ENCODE data around the gene TAC3. TPM values are rescaled to one million over a fixed set of nuclear protein-coding genes. Genes with fewer than 3 reads are reported as not detected.

Gene TAC3
- polyA plus RNA-seq, 1 experiment: not detected

DNA sequence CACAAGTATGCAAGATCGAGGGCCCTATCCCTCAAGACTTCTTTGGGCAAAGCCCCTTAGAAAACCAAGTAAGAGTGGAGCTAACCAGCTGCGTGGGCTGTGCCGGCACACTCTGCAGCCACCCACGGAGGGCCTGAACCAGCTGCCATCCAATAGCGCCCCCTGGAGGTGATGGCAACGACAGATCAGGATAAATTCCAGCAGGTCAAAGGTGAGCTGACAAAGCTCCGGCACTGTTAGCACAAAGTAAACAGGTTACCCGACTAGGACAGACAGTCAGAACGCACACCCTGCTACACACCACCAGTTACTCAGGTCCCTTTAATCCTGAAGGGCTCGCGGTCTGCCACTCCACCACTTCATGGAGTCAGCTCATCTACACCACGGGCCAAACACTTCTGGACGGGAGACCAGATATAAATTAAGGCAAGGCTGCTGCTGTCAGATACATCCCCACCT is 14.9 kb downstream of the TAC3 start:
- POLR2A ChIA-PET: no interaction called here
- CTCF ChIA-PET: interaction anchor here (0.6 to 11.4 kb wide), 24 partner anchors 10 to 365 kb away, joined by 3 to 220 read pairs (median 4); partner anchors contain the start of genes HSD17B6 and MYO1A
- Histone ChIP-seq H3K27me3 (ENCODE audit: control insufficient read depth, insufficient read depth, low read length) (no peaks in the 10 kb centered on the region), H3K4me3 (ENCODE audit: low read depth, low read length) (no peak overlapping the region), H3K36me3 (ENCODE audit: control insufficient read depth, insufficient read depth, low read length) (peaks cover 16% of the 10 kb centered on the region)
- no peak for DNase-seq (ENCODE audit: low read depth)
- TF ChIP-seq, protein P1, sequence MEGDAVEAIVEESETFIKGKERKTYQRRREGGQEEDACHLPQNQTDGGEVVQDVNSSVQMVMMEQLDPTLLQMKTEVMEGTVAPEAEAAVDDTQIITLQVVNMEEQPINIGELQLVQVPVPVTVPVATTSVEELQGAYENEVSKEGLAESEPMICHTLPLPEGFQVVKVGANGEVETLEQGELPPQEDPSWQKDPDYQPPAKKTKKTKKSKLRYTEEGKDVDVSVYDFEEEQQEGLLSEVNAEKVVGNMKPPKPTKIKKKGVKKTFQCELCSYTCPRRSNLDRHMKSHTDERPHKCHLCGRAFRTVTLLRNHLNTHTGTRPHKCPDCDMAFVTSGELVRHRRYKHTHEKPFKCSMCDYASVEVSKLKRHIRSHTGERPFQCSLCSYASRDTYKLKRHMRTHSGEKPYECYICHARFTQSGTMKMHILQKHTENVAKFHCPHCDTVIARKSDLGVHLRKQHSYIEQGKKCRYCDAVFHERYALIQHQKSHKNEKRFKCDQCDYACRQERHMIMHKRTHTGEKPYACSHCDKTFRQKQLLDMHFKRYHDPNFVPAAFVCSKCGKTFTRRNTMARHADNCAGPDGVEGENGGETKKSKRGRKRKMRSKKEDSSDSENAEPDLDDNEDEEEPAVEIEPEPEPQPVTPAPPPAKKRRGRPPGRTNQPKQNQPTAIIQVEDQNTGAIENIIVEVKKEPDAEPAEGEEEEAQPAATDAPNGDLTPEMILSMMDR (IDR thresholded peaks at IDR 0.05; ENCODE audit: insufficient read depth, low read depth, low read length): peak; percentile 79

DNA sequence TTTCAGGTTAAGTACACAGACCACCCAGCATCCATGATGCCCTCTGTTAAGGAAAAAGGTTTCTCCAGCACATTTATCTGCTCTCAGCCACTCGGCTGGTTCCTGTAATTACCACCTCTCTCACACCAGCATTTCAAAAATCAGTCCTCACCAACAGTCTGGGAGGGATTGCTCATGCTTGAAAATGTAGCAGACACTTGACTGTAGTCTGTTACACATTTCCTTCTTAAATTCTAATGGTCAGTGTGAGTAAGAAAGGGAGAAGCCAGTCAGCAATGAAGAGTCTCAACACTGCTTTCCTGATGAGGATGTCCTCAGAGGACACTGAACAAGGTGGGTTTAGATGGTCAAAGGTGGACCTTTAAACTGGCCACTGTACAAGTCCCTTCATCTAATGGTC is 15.9 kb downstream of the TAC3 start:
- POLR2A ChIA-PET: no interaction called here
- no peak for DNase-seq (ENCODE audit: low read depth)
- no peaks in the 10 kb centered on the region for H3K27me3 ChIP-seq (ENCODE audit: control insufficient read depth, insufficient read depth, low read length)
- TF ChIP-seq, protein P1 (IDR thresholded peaks at IDR 0.05; ENCODE audit: insufficient read depth, low read depth, low read length): no peak
- CTCF ChIA-PET: interaction anchor here (0.9 to 11.4 kb wide), 8 partner anchors 9 to 260 kb away, joined by 3 to 220 read pairs (median 4); partner anchors contain the start of gene HSD17B6
- no peak overlapping the region for H3K4me3 ChIP-seq (ENCODE audit: low read depth, low read length)
- H3K36me3 ChIP-seq (ENCODE audit: control insufficient read depth, insufficient read depth, low read length): peaks cover 16% of the 10 kb centered on the region

DNA sequence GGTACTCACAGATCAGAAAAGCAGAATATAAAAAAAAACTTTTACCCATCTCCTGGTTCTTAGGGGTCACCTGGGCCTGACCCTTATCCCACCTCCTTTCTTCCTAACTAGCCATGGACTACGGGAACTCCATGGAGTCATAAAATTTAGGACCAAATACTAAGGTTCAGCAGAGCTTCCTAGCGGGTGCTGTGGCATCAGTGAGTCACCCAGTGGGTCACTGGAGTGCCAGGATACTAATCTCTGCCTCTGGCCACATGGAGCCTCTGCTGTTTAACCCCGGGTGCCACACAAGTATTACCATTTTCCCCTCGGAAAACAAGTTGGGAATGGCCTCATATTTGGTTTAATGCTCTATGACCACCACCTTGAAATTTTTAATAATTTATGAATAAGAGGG is 16.9 kb downstream of the TAC3 start:
- H3K36me3 ChIP-seq (ENCODE audit: control insufficient read depth, insufficient read depth, low read length): peaks cover 16% of the 10 kb centered on the region
- no peaks in the 10 kb centered on the region for H3K27me3 ChIP-seq (ENCODE audit: control insufficient read depth, insufficient read depth, low read length)
- no peak overlapping the region for H3K4me3 ChIP-seq (ENCODE audit: low read depth, low read length)
- DNase-seq (ENCODE audit: low read depth): no peak
- TF ChIP-seq, protein P1 (IDR thresholded peaks at IDR 0.05; ENCODE audit: insufficient read depth, low read depth, low read length): no peak
- ChIA-PET POLR2A (interaction anchor here (0.6 kb wide), 1 partner anchor 140 kb away, joined by 4 read pairs; no protein-coding TSS in a partner anchor), CTCF (interaction anchor here (0.8 to 11.4 kb wide), 7 partner anchors 9 to 259 kb away, joined by 3 to 220 read pairs (median 4); partner anchors contain the start of gene HSD17B6)

DNA sequence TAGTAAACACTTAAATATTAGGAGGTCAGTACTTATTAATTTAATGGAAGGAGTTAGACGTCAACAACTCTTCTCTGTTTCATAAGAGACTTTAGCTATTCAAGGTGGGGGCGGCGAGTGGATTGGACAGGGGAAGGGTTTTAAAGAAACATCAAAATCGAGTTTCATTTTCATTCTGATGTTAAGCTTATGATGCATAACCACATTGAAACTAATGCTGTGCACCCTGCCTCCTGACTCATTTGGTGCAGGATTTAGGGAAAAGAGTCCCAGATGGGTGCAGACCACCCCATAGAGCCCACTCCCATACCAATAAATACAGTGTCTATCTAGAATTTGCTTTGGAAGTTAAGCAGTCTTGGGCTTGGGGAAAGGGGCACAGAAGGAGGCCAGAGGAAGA is 17.3 kb downstream of the TAC3 start:
- no peak for DNase-seq (ENCODE audit: low read depth)
- ChIA-PET CTCF (interaction anchor here (1.2 to 11.4 kb wide), 5 partner anchors 9 to 239 kb away, joined by 3 to 220 read pairs (median 5); partner anchors contain the start of gene HSD17B6), POLR2A (interaction anchor here (0.6 kb wide), 1 partner anchor 141 kb away, joined by 4 read pairs; no protein-coding TSS in a partner anchor)

DNA sequence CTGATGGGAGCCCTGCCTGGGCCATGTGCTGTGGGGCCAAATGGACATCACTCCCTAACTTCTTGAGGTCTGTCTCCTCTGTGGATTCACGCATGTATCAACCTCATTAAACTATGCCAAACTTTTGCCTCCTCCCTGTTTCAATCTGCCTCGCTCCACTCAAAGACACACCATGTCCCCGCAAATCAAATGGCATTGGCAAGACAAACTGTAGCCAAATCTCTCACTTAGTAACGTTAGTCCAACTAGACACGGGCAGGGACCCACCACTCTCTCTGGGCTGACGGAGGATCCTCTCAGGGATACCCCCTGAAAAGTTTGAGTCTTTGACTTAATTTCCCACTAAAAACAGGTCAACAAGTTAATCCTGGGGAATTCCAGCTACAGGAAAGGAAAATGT is 18.0 kb downstream of the TAC3 start:
- DNase-seq (ENCODE audit: low read depth): no peak

More for the DNA sequence above, 17.3 kb downstream of the TAC3 start:
- peaks cover 13% of the 10 kb centered on the region for H3K36me3 ChIP-seq (ENCODE audit: control insufficient read depth, insufficient read depth, low read length)
- H3K4me3 ChIP-seq (ENCODE audit: low read depth, low read length): no peak overlapping the region
- TF ChIP-seq, protein P1 (IDR thresholded peaks at IDR 0.05; ENCODE audit: insufficient read depth, low read depth, low read length): no peak
- no peaks in the 10 kb centered on the region for H3K27me3 ChIP-seq (ENCODE audit: control insufficient read depth, insufficient read depth, low read length)

More for the DNA sequence above, 18.0 kb downstream of the TAC3 start:
- no peaks in the 10 kb centered on the region for H3K27me3 ChIP-seq (ENCODE audit: control insufficient read depth, insufficient read depth, low read length)
- H3K4me3 ChIP-seq (ENCODE audit: low read depth, low read length): no peak overlapping the region
- ChIA-PET POLR2A (no interaction called here), CTCF (interaction anchor here (0.6 to 11.4 kb wide), 5 partner anchors 10 to 253 kb away, joined by 3 to 220 read pairs (median 5); partner anchors contain the start of gene HSD17B6)
- TF ChIP-seq, protein P1 (IDR thresholded peaks at IDR 0.05; ENCODE audit: insufficient read depth, low read depth, low read length): no peak
- H3K36me3 ChIP-seq (ENCODE audit: control insufficient read depth, insufficient read depth, low read length): peaks cover 10% of the 10 kb centered on the region
